Measurements from ENCODE around the gene HSPB7.

DNA sequence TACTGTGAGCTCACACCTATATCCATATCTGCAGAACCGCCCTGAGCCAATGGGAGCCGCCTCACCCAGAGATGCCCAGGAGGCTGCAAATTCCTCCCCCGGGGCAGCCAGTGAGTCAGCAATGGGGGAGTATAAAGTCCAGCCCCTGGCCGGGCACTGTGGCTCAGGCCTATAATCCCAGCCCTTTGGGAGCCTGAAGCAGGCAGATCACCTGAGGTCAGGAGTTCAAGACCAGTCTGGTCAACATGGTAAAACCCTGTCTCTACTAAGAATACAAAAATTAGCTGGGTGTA is 20.7 kb upstream of the HSPB7 start:
- no peak for TF ChIP-seq POLR2A (IDR thresholded peaks at IDR 0.05; ENCODE audit: low read depth, low read length)
- no peak for TF ChIP-seq TAF1 (IDR thresholded peaks at IDR 0.05; ENCODE audit: borderline replicate concordance, low read depth, low read length)
- TF ChIP-seq POLR2AphosphoS5 (IDR thresholded peaks at IDR 0.05; ENCODE audit: low read depth, low read length), result no peak
